GM10266 (cell line): ENCODE data around the gene PI4KA.
A peak's percentile ranks its signal among the peaks of the same experiment; 100 is the strongest.
"Not testable (repeated sequence)": the region's sequence is repeated elsewhere in the genome, so short reads cannot be mapped to it uniquely, and the experiment has no call there.

ENCODE experiments used
- DNase-seq: peaks from one replicate; pipeline ENCODE4 v3.0.0; 2012; ENCODE audit errors: extremely low spot score
- TF ChIP-seq, protein P1 (sequence below): IDR thresholded peaks from 2 replicates; pipeline ENCODE4 v1.5.1; 2012; ENCODE audit warnings: mild to moderate bottlenecking, low read depth; ENCODE audit not compliant: control insufficient read depth, insufficient read depth; ENCODE audit errors: missing control alignments

Gene PI4KA

DNA sequence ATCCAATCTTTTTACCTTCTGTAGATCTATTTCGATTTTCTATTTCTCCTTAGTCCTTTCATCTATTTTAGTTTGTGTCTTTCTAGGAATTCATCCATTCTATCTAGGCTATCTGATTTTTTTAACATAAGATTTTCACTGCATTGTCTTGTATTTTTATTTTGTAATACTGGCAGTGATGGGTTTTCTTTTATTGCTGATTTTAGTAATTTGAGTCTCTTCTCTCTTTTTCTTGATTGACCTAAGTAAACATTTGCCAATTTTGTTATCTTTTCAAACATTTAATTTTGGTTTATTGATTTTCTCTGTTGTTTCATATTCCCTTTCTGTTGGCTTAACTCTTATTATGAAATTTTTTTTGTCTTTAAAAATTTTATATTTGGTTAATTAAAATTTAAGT is 192.1 kb downstream of the PI4KA start:
- no peak for DNase-seq
- TF ChIP-seq, protein P1, sequence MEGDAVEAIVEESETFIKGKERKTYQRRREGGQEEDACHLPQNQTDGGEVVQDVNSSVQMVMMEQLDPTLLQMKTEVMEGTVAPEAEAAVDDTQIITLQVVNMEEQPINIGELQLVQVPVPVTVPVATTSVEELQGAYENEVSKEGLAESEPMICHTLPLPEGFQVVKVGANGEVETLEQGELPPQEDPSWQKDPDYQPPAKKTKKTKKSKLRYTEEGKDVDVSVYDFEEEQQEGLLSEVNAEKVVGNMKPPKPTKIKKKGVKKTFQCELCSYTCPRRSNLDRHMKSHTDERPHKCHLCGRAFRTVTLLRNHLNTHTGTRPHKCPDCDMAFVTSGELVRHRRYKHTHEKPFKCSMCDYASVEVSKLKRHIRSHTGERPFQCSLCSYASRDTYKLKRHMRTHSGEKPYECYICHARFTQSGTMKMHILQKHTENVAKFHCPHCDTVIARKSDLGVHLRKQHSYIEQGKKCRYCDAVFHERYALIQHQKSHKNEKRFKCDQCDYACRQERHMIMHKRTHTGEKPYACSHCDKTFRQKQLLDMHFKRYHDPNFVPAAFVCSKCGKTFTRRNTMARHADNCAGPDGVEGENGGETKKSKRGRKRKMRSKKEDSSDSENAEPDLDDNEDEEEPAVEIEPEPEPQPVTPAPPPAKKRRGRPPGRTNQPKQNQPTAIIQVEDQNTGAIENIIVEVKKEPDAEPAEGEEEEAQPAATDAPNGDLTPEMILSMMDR = no peak

DNA sequence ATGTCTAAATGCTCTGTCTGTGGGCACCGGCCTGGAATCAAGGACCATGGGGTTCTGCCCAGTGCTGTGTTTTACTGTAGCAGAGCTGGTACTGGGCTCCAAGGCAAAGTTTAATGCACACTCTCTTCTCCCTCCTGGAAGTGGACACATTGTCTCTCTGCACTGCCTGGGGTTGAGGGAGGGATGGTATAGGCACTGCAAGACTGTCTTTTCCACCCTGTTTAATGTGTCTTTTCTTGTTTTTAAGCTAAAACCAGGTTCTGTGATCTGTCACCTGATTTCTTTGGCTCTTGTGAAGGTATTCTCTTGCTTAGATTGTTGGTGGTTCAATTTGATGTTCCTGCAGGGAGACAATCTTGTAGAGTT is 194.0 kb downstream of the PI4KA start:
- TF ChIP-seq, protein P1 = no peak
- DNase-seq = no peak

GRCh38 chr22:20663941-20664593 is 194.5 kb downstream of the PI4KA start:
- TF ChIP-seq, protein P1 = no peak
- no peak for DNase-seq

DNA sequence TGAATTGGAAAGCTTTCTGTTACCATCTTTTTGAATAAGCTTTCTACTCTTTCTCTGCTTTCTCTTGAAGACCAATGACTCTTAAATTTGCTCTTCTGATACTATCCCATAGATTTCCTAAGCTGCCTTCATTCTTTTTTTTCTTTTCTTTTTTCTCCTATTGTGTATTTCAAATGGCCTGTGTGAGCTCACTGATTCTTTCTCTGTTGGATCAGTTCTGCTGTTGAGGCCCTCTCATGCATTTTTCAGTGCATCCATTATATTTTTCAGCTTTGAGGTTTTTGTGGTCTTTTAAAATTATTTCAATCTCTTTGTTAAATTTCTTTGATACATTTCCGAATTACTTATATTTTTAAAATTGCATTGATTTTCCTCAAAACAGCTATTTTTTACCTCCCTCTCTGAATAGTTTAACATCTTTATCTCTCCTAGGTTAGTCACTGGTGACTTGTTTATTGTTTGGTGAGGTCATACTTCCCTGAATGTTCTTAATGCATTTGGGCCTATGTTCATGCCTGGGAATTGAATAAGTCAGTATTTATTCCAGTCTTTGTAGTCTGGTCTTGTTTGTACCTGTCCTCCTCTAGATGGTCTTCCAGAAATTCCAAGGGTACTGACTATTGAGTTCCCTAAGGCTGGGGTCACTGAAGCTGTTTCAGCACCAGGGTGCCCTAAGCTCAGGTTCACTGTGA is 195.3 kb downstream of the PI4KA start:
- DNase-seq = peak; percentile 1
- TF ChIP-seq, protein P1 = no peak

DNA sequence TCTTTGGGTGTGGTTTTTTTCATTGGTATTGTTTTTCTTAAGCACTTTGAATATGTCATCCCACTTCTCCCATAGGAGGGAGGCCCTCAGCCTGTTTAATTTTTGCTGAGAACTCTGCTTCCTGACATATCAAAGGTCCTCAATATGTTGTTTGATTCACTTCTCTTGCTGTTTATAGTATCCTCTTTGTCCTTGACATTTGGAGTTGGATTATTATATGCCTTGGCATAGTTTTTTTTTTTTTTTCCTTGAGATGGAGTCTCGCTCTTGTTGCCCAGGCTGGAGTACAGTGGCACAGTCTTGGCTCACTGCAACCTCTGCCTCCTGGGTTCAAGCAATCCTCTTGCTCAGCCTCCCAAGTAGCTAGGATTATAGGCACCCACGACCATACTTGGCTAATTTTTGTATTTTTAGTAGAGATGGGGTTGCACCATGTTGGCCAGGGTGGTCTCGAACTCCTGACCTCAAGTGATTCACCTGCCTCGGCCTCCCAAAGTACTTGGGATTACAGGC is 196.0 kb downstream of the PI4KA start:
- not testable (repeated sequence) for DNase-seq

DNA sequence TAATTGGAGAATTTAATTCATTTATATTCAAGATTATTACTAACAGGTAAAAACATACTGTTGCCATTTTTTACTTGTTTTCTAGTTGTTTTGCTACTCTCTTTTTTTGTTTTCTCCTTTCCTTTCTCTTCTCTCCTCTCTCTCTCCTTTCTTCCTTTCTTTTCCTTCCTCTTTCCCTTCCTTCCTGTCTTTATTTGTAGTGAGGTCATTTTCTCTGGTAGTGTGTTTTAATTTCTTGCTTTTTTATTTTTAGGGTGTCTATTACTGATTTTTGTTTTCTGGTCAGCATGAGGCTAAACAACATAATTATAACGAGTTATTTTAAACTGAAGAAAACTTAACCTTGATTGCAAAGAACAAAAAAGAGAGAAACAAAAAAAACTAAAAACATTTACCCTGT is 197.1 kb downstream of the PI4KA start:
- DNase-seq = no peak
- TF ChIP-seq, protein P1 = no peak

- TF ChIP-seq, protein P1 = no peak
- DNase-seq = no peak
Measured at GRCh38 chr22:20660441-20661054, 198.1 kb downstream of the PI4KA start.
